ENCODE data around the gene PRR5.

PRR5 gene

DNA sequence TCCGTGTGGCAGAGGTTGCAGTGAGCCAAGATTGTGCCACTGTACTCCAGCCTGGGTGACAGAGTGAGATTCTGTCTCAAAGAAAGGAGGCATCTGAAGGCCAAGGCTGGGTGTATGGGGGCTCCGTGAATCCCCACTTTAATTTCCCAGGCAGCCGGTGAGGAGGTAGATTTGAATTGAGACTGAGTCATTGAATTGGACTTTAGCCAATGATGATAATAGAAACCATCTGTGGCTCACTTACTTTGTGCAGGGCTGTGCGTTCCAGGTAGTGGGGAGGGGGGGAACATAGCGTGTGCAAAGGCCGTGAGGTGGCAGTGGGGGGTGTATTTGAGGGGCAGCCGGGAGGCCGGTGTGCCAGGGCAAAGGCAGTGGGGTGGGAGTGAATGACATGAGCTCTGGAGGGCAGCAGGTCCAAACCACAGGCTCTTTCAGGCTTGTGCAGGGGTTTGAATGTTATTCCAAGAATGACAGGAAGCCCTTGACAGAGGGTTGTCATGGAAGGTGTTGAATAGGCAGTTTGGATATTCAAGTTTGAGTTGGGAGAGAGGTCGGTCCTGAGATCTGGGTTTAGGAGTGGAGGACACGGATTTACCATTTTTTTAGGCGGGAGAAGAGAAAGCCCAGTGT, 56.5 kb downstream of the PRR5 start:
- no peak for DNase-seq (ENCODE audit: low spot score)

DNA sequence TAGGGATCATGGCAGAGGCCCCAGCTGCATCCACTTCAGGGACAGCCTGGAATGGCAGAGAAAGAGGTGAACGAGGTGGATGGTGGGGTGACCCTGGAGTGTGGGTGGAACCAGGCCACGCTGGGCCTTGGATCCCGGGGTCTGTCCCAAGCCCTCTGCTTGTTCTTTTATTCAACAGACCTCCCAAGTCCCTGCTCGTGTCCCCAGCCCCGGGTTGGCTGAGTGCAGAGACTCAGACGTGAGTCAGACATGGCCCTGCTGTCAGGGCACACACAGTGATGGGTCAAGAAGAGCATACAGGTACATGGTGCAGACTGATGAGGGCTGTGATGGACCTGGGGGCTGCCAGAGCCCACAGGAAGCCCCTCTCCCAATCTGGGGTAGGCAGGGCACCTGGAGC, 57.0 kb downstream of the PRR5 start:
- no peak for DNase-seq (ENCODE audit: low spot score)

DNA sequence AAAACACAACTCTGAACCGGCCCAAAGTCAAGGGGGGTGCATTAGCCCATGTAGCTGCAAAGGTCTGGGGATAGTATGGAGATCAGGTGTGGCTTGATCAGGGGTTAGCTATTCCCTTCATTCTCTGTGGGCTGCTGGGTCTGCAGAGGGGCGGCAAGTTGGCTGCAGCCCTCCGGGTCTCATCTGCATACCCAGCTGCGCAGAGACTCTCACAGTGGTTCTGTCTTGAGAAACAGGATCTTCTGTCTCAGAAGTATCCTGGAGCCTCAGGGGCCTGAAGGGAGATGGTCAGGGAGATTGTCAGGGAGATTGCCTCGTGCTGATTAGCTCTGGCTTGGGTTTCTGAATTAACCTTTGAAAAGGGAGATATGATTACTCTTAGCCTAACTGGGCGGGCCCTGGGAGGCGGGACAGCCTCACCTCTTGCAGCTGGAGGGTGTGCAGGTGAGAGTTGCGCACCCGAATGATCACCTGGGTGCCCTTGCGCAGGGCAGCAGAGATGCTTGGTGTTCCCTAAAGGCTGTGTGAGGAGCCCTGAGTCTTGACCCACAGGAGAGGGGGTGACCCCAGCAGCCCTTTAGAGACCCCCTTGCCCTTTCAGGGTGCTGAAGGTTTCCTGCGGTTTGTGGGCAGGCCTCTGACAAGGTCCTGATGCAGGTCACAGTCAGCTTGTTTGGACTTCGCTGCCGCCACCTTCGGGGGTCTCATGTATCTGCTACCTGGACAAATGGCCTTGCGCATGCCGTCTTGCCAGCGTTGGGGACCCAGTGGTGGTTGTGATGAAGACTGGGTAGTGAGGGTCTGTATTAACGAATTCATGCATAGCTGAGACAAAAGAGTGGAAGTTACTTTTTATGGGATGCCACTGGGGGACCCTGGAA, 57.7 kb downstream of the PRR5 start:
- DNase-seq (ENCODE audit: low spot score) = no peak

DNA sequence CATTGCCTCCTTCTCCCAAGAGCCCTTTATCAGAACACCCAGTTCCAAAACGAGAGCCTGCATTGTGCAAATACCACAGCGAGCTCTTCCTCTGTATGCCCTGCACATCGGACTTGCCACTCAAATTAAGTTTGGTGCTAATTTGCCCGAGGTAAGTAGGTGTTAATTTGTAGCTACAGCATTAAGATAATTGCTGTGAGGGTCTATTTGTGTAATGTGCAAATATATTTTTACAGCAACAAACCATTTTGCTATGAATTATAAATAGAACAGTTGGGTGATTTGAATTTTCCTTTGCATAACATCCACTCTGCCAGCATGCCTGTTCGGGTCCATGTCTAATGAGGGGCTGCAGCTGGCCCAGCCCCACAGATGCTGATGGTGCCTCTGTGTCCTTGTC, 58.5 kb downstream of the PRR5 start:
- DNase-seq (ENCODE audit: low spot score) = no peak

DNA sequence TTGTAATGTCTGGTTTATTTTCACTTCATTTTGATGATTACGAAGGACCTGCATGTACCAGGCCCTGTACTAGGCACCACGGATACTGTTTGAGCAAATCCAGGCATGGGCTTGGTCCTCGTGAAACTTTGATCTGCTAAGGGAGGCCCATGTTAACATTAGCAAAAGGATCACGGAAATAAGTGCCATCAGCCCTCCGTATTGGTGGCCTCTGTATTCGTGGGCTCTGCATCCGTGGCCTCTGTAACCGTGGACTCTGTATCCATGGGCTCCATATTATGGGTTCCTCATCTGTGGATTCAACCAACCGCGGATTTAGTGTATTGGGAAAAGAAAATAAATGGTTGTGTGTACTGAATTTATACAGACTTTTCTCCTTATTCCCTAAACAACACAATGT, 59.0 kb downstream of the PRR5 start:
- no peak for DNase-seq (ENCODE audit: low spot score)

DNA sequence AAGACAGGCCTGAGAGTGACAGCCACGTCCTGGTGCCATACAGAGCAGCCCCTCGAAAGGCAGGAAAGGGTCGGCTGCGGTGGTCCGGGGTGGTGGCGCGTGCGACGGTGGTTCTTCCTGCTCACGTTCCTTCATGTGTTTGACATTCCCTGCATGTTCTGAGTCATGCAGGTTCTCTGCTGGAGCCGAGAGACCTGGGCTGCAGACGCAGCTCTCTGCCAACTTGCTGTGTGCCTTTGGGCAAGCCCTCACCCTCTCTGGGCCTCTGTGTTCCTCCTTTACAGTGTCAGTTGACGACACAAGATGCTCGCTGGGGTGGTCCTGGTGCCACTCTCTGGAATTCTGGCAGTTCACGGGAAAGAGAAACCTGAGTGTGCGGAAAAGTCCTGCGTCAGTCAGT, 62.4 kb downstream of the PRR5 start:
- no peak for DNase-seq (ENCODE audit: low spot score)

DNA sequence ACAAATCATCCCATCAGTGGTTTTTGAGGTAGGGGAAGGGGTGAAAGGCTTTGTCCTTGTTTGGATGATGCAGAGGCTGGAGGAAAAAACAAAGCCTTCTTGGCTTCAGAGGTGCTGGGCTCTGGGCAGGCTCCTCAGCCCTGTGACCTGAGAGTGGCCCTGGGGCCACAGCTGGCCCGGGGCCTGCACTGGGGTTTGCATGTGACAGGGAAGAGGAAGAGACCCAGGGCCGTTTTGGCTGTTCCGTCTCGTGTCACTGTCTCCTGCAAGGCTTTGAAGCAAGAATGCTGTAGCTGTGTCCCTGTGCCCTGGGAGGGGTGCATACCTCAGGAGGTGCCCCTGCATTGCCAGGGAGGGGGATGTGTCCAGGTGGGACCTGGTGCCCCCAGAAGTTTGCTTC, 63.0 kb downstream of the PRR5 start:
- no peak for DNase-seq (ENCODE audit: low spot score)

DNA sequence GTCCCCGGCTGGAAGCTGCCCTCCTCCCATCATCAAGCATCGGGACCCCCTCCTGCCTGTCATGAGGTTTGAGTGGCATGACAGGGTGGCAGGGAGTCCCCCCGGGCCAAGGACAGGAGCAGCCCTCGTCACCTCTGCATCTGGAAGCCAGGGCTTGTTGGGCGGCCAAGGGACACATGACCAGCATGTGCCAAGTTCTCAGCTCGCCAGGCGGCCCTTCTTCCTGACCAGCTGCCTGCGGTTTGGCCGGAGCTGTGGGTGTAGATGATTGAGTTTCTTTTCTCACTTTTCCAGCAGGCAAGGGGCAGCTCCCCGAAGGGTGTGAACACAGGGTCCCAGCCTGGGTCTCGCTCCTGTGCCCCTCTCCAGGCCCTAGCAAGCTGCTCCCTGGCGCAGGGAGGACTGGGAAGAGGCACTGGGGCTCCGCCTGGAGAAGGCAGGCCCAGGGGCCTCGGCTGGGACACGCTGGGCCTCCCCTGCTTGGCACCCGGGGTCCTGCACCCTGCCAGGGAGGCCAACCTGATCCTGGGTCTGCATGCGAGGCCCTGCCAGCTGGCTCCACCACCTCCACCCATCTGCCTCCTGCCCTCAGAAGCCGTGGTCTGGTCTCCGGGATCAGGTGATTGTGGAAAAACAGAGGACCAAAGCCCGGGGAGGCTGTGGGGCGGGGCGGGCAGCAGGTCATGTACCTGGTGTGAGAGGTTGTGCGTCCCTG, 63.7 kb downstream of the PRR5 start:
- no peak for DNase-seq (ENCODE audit: low spot score)

DNA sequence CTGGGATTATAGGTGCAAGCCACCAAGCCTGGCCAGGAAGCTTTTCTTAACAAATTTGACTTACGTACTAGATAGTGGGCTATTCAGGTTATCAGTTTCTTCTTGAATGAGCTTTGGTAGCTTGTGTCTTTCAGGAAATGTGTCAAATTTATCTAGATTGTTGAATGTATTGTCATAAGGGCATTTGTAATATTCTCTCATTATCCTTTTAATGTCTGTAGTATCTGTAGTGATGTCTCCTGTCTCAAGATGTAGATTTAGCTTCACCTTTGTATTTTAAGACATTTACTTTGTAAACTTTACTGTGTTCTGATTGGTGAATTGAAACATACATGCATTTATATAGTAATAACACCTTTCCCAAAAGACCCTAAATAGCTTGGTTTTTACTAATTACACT, 71.1 kb downstream of the PRR5 start:
- no peak for DNase-seq (ENCODE audit: low spot score)

DNA sequence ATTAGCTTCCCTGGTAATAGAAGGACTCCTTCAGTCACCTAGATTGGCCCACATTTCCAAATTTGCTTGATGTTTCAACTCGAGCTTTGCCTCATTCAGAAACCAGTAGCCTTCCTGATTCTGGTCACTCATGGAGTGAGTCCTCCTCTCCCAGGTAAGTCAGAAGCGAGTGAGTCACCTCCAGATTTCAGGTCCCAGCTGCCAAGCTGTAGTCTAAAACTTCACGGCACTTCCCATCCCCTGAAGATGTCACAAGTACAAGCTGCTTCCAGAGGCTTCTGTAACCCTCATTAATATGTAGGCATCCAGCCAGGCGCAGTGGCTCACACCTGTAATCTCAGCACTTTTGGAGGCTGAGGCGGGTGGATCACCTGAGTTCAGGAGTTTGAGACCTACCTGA, 73.9 kb downstream of the PRR5 start:
- no peak for DNase-seq (ENCODE audit: low spot score)

DNA sequence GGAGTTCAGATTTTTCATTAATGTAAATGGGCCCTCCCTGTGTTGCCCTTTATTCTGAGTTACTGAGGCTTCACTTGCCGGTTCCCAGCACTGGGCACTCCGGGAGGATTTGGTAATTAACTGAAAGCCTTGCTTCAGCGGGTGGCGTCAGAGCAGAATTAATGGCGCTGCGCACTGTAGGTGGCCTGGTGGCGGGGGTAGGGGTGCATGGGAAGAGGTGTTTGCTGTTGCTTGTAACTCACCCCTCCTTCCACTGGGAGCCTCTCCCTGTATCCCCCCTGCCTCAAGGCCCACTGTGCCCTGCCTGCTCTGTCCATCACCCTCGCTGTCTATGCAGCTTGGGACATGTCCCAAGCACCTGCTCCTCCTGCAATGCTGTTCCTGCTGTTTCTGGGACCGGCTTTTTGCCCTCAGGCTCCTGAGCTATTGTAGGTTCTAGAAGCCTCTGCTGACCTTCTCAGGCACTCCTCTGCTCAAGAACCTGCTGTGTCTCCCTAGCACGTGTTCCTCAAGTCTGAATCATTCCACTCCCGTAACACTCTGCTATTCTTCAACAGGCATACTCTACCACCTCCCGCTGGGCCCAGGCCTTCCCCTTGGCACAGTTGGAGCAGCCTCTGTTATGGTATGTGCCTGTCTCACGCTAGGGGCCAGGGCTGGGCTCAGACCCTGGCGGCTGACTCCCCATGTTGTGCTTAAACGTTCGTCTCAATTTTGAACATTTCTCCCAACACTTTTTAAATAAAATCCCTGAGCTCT, 74.8 kb downstream of the PRR5 start:
- DNase-seq (ENCODE audit: low spot score) = no peak

DNA sequence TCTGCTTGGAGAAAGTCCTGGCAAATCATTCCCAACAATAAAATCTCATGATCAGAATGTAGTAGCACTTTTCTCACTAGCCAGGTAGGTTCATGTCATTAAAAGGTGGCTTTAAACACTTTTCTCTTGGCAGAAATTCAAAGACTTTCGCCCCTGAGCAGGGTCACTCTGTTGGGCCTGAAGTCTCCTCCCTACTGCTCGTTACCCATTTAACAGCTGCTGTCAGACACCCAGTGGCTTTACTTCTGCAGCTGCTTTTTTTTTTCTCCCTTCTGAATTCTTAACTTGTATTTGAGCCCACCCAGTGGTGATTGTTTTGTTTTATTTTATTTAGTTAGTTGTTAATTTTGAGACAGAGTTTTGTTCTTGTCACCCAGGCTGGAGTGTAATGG, 75.4 kb downstream of the PRR5 start:
- no peak for DNase-seq (ENCODE audit: low spot score)

DNA sequence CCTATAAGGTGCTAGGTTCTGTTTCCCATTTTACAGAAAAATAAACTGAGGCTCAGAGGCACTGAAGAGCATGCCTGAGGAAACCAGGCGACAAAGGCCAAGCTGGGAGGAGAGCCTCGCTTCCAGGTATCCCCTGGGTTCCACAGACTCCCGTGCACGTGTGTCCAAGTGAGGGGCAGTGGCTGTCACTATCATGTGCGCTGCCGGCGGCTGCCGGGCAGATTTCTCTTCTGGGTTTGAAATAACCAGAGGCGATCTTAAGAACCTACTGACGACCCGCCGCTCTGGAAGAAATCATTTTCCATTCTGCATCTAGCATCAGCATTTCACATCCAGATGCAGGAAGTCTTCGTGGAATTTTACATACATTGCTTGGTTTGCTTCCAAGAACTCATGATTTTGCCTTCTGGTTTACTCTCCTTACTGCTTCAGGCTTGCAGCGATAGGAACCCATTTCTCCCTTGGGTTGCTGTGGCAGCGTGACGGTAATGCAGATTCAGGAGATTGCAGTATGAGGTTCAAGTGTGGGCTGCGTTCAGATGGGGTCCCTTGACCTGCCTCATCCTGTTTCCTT, 79.0 kb downstream of the PRR5 start:
- DNase-seq (ENCODE audit: low spot score) = no peak

DNA sequence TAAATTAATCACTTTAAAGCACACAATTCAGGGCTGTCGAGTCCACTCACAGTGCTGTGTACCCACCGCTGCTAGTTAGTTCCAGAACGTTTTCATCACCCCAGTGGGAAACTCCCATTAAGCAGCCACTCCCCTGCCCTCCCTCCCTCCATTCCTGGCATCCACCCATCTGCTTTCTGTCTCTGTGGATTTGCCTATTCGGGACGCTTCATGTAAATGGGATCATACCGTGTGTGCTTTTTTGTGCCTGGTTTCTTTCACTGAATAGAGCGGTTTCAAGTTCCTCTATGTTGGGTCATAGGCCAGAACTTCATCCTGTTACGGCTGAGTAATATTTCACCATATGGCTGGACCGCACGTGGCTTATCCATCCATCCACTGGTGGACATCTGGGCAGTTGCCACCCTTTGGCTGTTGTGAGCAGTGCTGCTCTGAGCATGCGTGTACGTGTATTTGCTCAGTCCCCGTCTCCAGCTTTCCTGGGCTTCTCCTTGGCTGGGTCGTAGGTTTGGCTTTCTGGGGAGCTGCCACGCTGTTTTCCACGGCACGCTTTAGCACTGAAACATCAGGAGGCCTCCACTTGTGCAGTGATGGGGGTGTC, 80.5 kb downstream of the PRR5 start:
- no peak for DNase-seq (ENCODE audit: low spot score)

DNA sequence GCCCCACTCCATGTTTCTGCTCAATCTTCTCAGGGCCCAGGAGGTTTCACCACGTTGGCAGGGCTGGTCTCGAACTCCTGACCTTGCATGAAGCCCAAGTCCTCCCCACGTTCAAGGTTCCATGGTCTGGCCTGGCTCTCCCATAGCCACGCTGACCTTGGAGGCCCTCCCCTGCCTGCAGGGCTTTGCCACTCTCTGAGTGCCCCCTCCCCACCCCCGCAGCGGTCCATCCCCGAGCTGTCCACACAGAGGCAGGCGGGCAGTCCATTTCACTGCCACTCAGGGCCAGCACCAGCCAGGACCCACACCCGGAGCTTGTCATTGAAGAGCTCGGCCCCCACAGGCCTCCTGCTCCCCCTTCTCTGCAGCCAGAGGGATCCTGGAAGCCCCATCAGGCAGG, 81.1 kb downstream of the PRR5 start:
- DNase-seq (ENCODE audit: low spot score) = no peak

DNA sequence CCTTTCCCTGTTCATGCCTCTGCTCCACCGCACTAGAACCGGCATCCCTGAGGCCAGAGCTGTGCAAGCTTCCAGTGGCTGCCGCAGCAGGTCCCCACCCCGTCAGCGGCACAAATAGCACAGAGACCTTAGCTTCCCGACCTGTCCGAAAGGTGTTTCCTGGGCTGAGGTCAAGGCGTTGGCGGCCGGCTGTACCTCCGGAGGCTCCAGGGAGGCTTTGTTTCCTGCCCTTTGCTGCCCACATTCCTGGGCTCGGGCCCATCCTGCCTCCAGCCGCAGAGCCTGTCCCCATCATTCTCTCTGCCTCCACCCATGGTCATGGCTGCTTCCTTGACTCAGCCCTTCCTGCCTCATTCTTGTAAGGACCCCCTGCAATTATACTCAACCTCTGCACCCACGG, 81.6 kb downstream of the PRR5 start:
- no peak for DNase-seq (ENCODE audit: low spot score)

DNA sequence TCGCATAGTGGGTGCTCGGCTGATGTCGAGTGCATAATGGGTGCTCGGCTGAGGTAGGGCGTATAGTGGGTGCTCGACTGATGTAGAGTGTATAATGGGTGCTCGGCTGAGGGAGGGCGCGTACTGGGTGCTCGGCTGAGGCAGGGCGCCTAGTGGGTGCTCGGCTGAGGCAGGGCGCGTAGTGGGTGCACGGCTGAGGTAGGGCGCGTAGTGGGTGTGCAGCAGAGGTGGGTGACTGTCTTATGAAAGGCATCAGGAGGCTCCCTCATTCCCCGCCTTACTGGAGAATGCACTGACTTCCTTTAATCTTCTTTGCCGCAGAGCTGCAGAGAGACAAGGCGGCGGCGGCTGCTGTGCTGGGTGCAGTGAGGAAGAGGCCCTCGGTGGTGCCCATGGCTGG, 84.1 kb downstream of the PRR5 start:
- no peak for DNase-seq (ENCODE audit: low spot score)

DNA sequence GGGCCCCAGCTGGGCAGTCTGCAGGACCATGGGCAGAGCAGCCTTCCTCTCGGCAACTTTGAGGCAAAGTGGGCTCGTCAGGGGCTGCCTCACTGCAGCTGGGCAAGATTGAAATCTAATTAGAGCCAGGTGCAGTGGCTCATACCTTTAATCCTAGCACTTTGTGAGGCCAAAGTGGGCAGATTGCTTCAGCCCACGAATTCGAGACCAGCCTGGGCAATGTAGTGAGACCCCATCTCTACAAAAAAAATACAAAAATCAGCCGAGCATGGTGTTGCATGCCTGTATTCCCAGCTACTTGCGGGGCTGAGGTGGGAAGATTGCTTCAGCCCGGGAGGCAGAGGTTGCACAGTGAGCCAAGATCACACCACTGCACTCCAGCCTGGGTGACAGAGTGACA, 84.6 kb downstream of the PRR5 start:
- no peak for DNase-seq (ENCODE audit: low spot score)

Data from activated CD4-positive, alpha-beta T cell treated with anti-CD3 and anti-CD28 coated beads, Interleukin-2, Interleukin-4, amounts not matched to agents 100 ng/mL and 50 ng/mL, durations not matched to agents 16 hours and 8 hours (primary cell).